ENCODE data around the gene ARID2. TPM values are rescaled to one million over a fixed set of nuclear protein-coding genes. Genes with fewer than 3 reads are reported as not detected.

Gene ARID2
- total and polyA plus RNA-seq, 9 of the 15 experiments (the other 6 are each of a cell fraction or from before 2014, with no cell fraction given): 13.4 to 41.6 (median 29.4) TPM

DNA sequence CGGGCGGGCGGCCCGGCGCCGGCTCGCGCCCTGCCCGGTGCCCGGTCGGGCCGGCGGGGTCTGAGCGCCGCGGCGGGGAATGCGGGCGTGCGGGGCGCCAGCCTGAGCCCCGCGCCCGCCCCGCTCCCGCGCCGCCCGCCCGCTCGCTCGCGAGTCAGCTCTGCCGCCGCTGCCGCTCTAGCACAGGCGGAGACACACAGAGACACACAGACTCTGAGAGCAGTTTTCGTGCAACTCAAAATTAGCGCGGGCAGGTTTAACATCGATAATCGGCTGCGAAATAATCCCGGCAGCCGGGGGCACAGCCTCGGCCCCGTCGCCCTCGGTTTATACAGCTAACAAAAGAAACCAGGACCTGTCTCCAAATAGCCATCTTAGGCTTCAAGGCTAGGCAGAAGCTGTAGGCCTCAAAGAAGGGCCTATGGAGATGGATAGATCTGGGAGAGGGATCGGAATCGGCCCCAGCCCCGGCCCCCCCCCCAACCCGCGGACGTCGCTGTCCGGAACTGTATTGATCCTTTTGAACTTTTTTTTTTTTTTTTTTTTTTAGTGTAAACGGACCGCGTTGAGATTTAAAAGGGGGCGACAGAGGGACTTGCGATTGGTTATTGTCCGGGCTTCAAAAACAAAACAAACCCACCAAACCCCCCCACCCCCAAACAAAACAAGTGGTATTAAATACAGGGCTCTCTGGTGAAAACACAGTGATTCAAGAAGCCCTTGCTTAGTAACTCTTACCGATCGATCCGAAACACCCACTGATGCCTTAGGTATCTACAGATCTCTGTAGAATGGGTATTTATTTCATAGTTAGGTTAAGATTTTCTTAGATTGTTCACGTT is 1.1 kb downstream of the ARID2 start (continued):
- TF ChIP-seq, protein P1, sequence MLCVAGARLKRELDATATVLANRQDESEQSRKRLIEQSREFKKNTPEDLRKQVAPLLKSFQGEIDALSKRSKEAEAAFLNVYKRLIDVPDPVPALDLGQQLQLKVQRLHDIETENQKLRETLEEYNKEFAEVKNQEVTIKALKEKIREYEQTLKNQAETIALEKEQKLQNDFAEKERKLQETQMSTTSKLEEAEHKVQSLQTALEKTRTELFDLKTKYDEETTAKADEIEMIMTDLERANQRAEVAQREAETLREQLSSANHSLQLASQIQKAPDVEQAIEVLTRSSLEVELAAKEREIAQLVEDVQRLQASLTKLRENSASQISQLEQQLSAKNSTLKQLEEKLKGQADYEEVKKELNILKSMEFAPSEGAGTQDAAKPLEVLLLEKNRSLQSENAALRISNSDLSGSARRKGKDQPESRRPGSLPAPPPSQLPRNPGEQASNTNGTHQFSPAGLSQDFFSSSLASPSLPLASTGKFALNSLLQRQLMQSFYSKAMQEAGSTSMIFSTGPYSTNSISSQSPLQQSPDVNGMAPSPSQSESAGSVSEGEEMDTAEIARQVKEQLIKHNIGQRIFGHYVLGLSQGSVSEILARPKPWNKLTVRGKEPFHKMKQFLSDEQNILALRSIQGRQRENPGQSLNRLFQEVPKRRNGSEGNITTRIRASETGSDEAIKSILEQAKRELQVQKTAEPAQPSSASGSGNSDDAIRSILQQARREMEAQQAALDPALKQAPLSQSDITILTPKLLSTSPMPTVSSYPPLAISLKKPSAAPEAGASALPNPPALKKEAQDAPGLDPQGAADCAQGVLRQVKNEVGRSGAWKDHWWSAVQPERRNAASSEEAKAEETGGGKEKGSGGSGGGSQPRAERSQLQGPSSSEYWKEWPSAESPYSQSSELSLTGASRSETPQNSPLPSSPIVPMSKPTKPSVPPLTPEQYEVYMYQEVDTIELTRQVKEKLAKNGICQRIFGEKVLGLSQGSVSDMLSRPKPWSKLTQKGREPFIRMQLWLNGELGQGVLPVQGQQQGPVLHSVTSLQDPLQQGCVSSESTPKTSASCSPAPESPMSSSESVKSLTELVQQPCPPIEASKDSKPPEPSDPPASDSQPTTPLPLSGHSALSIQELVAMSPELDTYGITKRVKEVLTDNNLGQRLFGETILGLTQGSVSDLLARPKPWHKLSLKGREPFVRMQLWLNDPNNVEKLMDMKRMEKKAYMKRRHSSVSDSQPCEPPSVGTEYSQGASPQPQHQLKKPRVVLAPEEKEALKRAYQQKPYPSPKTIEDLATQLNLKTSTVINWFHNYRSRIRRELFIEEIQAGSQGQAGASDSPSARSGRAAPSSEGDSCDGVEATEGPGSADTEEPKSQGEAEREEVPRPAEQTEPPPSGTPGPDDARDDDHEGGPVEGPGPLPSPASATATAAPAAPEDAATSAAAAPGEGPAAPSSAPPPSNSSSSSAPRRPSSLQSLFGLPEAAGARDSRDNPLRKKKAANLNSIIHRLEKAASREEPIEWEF (CRISPR knock-in tag; IDR thresholded peaks at IDR 0.05): peak; percentile 76; the same call in 1 of the 2 replicates
- TF ChIP-seq RBBP5 (IDR thresholded peaks at IDR 0.05; ENCODE audit: borderline replicate concordance, insufficient read depth, low read length, poor library complexity, severe bottlenecking) (peak; percentile 76), RBFOX2 (IDR thresholded peaks at IDR 0.05; ENCODE audit: low read depth, low read length) (peak; percentile 42), YY1 (IDR thresholded peaks at IDR 0.05; ENCODE audit: borderline replicate concordance in 1 of 3, control insufficient read depth in 1 of 3, extremely low read depth in 1 of 3, insufficient read depth in 3 of 3, insufficient read length in 1 of 3, insufficient replicate concordance in 2 of 3, low read depth in 1 of 3, low read length in 2 of 3) (peak in 1 of 3 experiments; percentile 30), MAZ (CRISPR knock-in tag; conservative IDR thresholded peaks at IDR 0.05 in 1 of 2, IDR thresholded peaks at IDR 0.05 in 1 of 2) (0 out of 4 replicates have a peak, but pooled peaks of 1 of the 2 experiments have one; percentile 28), ZFX (CRISPR knock-in tag; IDR thresholded peaks at IDR 0.05) (peak; percentile 88), NFXL1 (CRISPR knock-in tag; IDR thresholded peaks at IDR 0.05) (no peak), MLLT1 (IDR thresholded peaks at IDR 0.05) (peak; percentile 29 to 71; a peak in 2 of 4 replicates), TAL1 (IDR thresholded peaks at IDR 0.05) (no peak), MYC (IDR thresholded peaks at IDR 0.05; ENCODE audit: low read depth, low read length) (peak; percentile 31; the same call in 1 of the 2 replicates), MYC (CRISPR knock-in tag; IDR thresholded peaks at IDR 0.05; ENCODE audit: borderline replicate concordance, low read depth) (no peak), TBP (optimal IDR thresholded peaks at IDR 0.05; ENCODE audit: low read depth, low read length) (peak; percentile 42), MIER1 (IDR thresholded peaks at IDR 0.05; ENCODE audit: low read depth) (no peak)
